Astrocyte of the cerebellum (primary cell): ENCODE data around the gene COL4A2.
A peak's percentile ranks its signal among the peaks of the same experiment; 100 is the strongest.

Source experiments
- DNase-seq: peaks from one replicate; pipeline ENCODE4 v3.0.0-alpha.2; 2011; ENCODE audit warnings: low read depth
- H3K4me3 ChIP-seq: 2 replicates; pipeline ENCODE4 v1.5.1; 2011; ENCODE audit warnings: mild to moderate bottlenecking, low read depth, low read length, moderate library complexity
- CTCF ChIP-seq: IDR thresholded peaks from 2 replicates; pipeline ENCODE4 v1.5.1; 2012; ENCODE audit warnings: low read length, low read depth, moderate library complexity, mild to moderate bottlenecking; ENCODE audit errors: missing control alignments
- in situ Hi-C: cut with HindIII; loops from 2 replicates; pipeline ENCODE4 v1.10.0; 2017; ENCODE audit warnings: low sequenced_read_pairs

COL4A2 gene

GRCh38 chr13:110403315-110403714 lies 96.2 kb downstream of the COL4A2 start:
- TF ChIP-seq CTCF: no peak
- H3K4me3 ChIP-seq: no peak overlapping the region
- in situ Hi-C loops: no loop called here
- no peak for DNase-seq

- TF ChIP-seq CTCF: no peak
- H3K4me3 ChIP-seq: no peak overlapping the region
- in situ Hi-C loops: no loop called here
- DNase-seq: no peak
Measured at GRCh38 chr13:110403721-110404120, 96.6 kb downstream of the COL4A2 start.

- no peak overlapping the region for H3K4me3 ChIP-seq
- DNase-seq: no peak
- in situ Hi-C loops: no loop called here
- TF ChIP-seq CTCF: no peak
Measured at GRCh38 chr13:110404321-110404720, 97.2 kb downstream of the COL4A2 start.

GRCh38 chr13:110405597-110406450 lies 98.7 kb downstream of the COL4A2 start:
- TF ChIP-seq CTCF: no peak
- in situ Hi-C loops: no loop called here

GRCh38 chr13:110407021-110407420 lies 99.9 kb downstream of the COL4A2 start:
- no peak for TF ChIP-seq CTCF
- no peak for DNase-seq
- in situ Hi-C loops: no loop called here
- H3K4me3 ChIP-seq: no peak overlapping the region

More at GRCh38 chr13:110405597-110406450, 98.7 kb downstream of the COL4A2 start:
- DNase-seq: peak; percentile 85
- H3K4me3 ChIP-seq: no peak overlapping the region

GRCh38 chr13:110407531-110407930 lies 100.4 kb downstream of the COL4A2 start:
- DNase-seq: no peak
- in situ Hi-C loops: no loop called here

More at GRCh38 chr13:110407531-110407930, 100.4 kb downstream of the COL4A2 start:
- TF ChIP-seq CTCF: no peak
- H3K4me3 ChIP-seq: no peak overlapping the region
